ENCODE results near the gene JAG1.

GRCh38 chr20:10618611-10619245, 55.1 kb downstream of the JAG1 start:
- no peak for TF ChIP-seq CTCF (IDR thresholded peaks at IDR 0.05; ENCODE audit: extremely low read depth in 1 of 2, insufficient read depth in 1 of 2, low read depth in 1 of 2, low read length in 2 of 2)
- no peak for TF ChIP-seq POLR2AphosphoS5 (IDR thresholded peaks at IDR 0.05; ENCODE audit: insufficient read depth, low read depth, low read length)
- no peak for TF ChIP-seq MAX (IDR thresholded peaks at IDR 0.05; ENCODE audit: insufficient read depth, insufficient read length)
- no peak for TF ChIP-seq POLR2A (IDR thresholded peaks at IDR 0.05; ENCODE audit: low read depth, low read length)

All from endothelial cell of umbilical vein (primary cell).